Mucosa of descending colon (tissue), 3 donors: ENCODE measurements around the gene BARD1. TPM values are rescaled to one million over a fixed set of nuclear protein-coding genes. Genes with fewer than 3 reads are reported as not detected.
"Not testable (repeated sequence)": the region's sequence is repeated elsewhere in the genome, so short reads cannot be mapped to it uniquely, and the experiment has no call there.

Experiments used
- ATAC-seq: fragments of 200-7000 bp; cut with Tn5 transposase; one replicate; pipeline ENCODE4 v1.9.1; 2020; ENCODE audit warnings: mild to moderate bottlenecking, moderate library complexity
- DNase-seq, 3 donors: peaks; one replicate each; pipeline ENCODE4 v3.0.0-alpha.2; 2020
- H3K36me3 ChIP-seq: fragments of 200-600 bp; one replicate; pipeline ENCODE4 v1.8.0; 2021; ENCODE audit warnings: low read depth, mild to moderate bottlenecking
- H3K4me1 ChIP-seq: fragments of 200-600 bp; one replicate; pipeline ENCODE4 v1.8.0; 2021; ENCODE audit warnings: low read depth, mild to moderate bottlenecking
- H3K4me3 ChIP-seq: fragments of 200-600 bp; one replicate; pipeline ENCODE4 v1.8.0; 2021; ENCODE audit warnings: mild to moderate bottlenecking
- H3K9me3 ChIP-seq: fragments of 200-600 bp; one replicate; pipeline ENCODE4 v1.8.0; 2021; ENCODE audit warnings: mild to moderate bottlenecking
- intact Hi-C, 2 donors: fragments of 100-400 bp; cut with DNase I in 1 of 2; cut with micrococcal nuclease in 1 of 2; formaldehyde crosslinking; loops; one replicate each; pipeline versions ENCODE4 v1.11.0 to v1.11.1; 2022; cut with DNase I, micrococcal nuclease
- total RNA-seq, 3 donors: library from RNA; stranded (reverse); fragmentation: NEBNext Ultra II Directional in 2 of 3; extraction: Animal tissue kit (Norgen Biotek cat#: 25700) in 2 of 3; gene quantifications; one replicate each; pipeline versions ENCODE4 v1.2.1 to v1.2.4, GENCODE V29; 2021 to 2023
- TF ChIP-seq, protein P1 (sequence below): fragments of 200-600 bp; IDR thresholded peaks from one replicate; pipeline ENCODE4 v1.8.0; 2022; ENCODE audit warnings: antibody characterized with exemption, mild to moderate bottlenecking
- donor health status: DM: no; HTN: no; CAD: no; lungs with moderate emphysema.
- donor health status: DM: no; HTN: no; CAD: no.
- donor health status: DM: no; HTN: yes; CAD: no.

BARD1 gene
- total RNA-seq, 3 donors from 2014 or later, result 10.5 to 20.4 (median 15.9) TPM

DNA sequence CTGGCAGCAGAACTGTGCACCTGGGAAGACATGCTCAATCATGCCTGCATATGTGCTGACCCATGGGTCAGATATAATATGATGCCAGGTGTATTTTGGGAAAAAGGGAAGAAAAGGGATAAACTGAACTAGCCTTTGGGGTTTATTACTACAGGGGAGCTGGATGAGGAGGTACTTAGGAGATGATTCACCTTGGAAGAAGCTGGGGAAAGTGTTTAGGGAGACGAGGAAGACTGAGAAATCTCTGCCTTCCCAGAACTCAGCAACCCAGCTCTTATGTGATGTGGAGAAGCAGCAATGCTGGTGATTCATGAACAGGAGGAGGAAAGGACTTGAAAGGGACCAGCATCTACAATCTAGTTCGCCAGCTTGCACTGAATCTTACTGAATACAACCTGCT is 110.2 kb downstream of the BARD1 start:
- ATAC-seq, result no peak
- no peak for DNase-seq
- H3K36me3 ChIP-seq, result no peaks in the 10 kb centered on the region
- no peaks in the 10 kb centered on the region for H3K9me3 ChIP-seq
- intact Hi-C loops, result no loop called here
- no peaks in the 10 kb centered on the region for H3K4me1 ChIP-seq
- TF ChIP-seq, protein P1, sequence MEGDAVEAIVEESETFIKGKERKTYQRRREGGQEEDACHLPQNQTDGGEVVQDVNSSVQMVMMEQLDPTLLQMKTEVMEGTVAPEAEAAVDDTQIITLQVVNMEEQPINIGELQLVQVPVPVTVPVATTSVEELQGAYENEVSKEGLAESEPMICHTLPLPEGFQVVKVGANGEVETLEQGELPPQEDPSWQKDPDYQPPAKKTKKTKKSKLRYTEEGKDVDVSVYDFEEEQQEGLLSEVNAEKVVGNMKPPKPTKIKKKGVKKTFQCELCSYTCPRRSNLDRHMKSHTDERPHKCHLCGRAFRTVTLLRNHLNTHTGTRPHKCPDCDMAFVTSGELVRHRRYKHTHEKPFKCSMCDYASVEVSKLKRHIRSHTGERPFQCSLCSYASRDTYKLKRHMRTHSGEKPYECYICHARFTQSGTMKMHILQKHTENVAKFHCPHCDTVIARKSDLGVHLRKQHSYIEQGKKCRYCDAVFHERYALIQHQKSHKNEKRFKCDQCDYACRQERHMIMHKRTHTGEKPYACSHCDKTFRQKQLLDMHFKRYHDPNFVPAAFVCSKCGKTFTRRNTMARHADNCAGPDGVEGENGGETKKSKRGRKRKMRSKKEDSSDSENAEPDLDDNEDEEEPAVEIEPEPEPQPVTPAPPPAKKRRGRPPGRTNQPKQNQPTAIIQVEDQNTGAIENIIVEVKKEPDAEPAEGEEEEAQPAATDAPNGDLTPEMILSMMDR, result no peak
- H3K4me3 ChIP-seq, result no peak overlapping the region

DNA sequence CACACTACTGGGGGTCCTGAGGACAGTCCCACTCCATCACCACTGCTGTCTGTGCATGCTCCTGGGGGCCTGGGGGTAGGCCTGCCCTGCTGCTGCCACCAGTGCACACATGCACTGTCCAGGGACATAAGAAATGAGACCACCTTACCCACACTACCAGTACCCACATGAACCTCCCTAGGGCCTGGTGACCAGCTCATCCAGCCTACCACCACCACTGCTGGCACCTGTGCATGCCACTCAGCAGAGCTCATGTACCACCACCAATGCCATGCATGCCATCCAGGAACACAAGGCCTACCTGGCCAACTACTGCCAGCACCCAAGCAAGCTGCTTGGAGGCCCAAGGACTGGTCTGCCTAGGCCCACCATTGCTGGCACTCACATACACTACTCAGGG is 112.8 kb downstream of the BARD1 start:
- no peak for ATAC-seq

DNA sequence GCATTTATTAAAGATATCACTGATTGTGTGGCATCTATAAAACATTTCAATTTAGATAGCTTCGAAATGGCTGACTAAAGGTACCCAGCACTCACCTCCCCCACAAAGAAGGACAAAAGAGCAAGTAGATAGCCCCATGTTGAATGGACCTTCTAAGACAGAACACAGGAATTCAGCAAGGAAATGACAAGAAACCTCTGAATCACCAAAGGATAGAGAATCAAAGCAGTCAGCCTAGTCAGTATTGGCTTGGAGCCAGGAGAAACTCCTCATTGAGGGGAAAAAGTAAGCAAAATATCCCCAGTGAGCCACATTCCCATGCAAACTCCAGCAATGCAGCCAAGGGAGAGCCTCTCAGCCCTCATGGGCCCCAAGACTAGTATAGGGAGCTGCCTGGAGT is 113.7 kb downstream of the BARD1 start:
- no peaks in the 10 kb centered on the region for H3K4me1 ChIP-seq
- ATAC-seq (no peak), DNase-seq (no peak)
- intact Hi-C loops, result no loop called here
- no peaks in the 10 kb centered on the region for H3K36me3 ChIP-seq
- no peak overlapping the region for H3K4me3 ChIP-seq
- H3K9me3 ChIP-seq, result no peaks in the 10 kb centered on the region
- TF ChIP-seq, protein P1, result no peak

More for the DNA sequence above, 112.8 kb downstream of the BARD1 start:
- TF ChIP-seq, protein P1, result no peak
- Histone ChIP-seq H3K9me3 (no peaks in the 10 kb centered on the region), H3K4me3 (no peak overlapping the region), H3K36me3 (no peaks in the 10 kb centered on the region), H3K4me1 (no peaks in the 10 kb centered on the region)
- DNase-seq, result no peak
- intact Hi-C loops, result no loop called here

DNA sequence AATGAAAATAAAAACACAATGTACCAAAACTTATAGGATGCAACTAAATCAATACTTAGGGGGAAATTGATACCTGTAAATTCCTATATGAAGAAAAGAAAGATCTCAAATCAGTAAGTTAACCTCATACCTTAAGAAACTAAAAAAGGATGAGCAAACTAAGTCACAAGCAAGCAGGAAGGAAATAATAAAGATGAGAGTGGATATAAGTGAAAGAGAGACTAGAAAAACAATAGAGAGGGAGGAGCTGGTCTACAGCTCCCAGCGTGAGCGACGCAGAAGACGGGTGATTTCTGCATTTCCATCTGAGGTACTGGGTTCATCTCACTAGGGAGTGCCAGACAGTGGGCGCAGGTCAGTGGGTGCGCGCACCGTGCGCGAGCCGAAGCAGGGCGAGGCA is 125.9 kb downstream of the BARD1 start:
- H3K4me1 ChIP-seq, ATAC-seq, H3K4me3 ChIP-seq, intact Hi-C loops, H3K9me3 ChIP-seq, H3K36me3 ChIP-seq: not testable (repeated sequence)
- DNase-seq, result peak in 1 of 3 donors; percentile 2

DNA sequence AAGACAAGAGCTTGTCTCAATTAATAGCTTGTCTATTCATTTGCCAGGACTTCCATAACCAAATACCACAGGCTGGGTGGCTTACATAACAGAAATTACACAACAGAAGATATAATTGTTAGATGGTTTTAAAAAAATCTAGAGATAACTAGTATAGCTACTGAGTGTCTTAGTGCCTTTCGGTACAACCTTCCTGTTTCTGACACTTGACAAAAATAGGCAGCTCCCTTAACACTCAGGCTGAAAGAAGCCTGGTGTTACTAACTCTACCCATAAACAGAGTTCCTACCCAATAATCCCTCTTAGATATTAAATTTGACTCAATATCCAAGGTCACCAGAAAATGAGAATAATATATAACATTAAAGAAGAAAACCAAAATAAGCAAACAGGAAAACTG is 129.7 kb downstream of the BARD1 start:
- H3K4me3 ChIP-seq, result no peak overlapping the region
- intact Hi-C loops, result no loop called here
- TF ChIP-seq, protein P1, result no peak
- no peak for ATAC-seq
- no peak for DNase-seq
- H3K36me3 ChIP-seq, result no peaks in the 10 kb centered on the region
- no peaks in the 10 kb centered on the region for H3K9me3 ChIP-seq
- no peaks in the 10 kb centered on the region for H3K4me1 ChIP-seq

DNA sequence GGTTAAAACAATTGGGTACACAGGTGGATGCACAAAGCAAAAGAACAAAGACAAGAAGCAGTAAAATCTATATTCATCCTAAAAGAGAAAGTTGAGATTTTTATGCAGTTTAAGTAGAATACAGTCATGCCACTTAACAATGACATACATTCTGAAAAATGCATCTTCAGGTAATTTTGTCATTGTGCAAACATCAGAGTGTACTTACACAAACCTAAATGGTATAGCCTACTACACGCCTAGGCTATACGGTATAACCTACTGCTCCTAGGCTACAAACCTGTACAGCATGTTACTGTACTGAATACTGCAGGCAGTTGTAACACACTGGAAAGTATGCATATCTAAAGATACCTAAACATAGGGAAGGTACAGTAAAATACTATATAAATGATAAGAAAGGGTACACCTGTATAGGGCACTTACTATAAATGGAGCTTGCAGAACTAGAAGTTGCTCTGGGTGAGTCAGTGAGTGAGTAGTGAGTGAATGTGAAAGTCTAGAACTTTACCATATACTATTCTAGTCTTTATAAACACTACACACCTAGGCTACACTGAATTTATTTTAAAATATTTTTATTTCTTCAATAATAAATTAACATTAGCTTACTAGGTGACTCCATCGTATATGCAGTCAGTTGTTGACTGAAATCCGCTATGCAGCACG is 132.9 kb downstream of the BARD1 start:
- Histone ChIP-seq H3K36me3 (no peaks in the 10 kb centered on the region), H3K9me3 (no peaks in the 10 kb centered on the region), H3K4me3 (no peak overlapping the region), H3K4me1 (no peaks in the 10 kb centered on the region)
- intact Hi-C loops, result no loop called here
- ATAC-seq (no peak), DNase-seq (no peak)
- TF ChIP-seq, protein P1, result no peak
